HK-2 (cell line): Measurements from ENCODE around the gene TMEM59.
"Not testable (repeated sequence)": the region's sequence is repeated elsewhere in the genome, so short reads cannot be mapped to it uniquely, and the experiment has no call there.

Source experiments
- DNase-seq: peaks from one replicate; pipeline ENCODE4 v3.0.0-alpha.2; 2018; ENCODE audit not compliant: unreplicated experiment

Gene TMEM59

GRCh38 chr1:54012008-54012325, 41.0 kb downstream of the TMEM59 start:
- DNase-seq, result no peak

- no peak for DNase-seq
These were observed 41.5 kb downstream of the TMEM59 start for GRCh38 chr1:54011316-54012007.

GRCh38 chr1:54010415-54011117, 42.4 kb downstream of the TMEM59 start:
- no peak for DNase-seq

GRCh38 chr1:54009406-54009805, 43.6 kb downstream of the TMEM59 start:
- no peak for DNase-seq

- DNase-seq, result no peak
These were observed 44.1 kb downstream of the TMEM59 start for GRCh38 chr1:54008876-54009275.

- DNase-seq, result no peak
These were observed 45.4 kb downstream of the TMEM59 start for GRCh38 chr1:54007613-54008012.

GRCh38 chr1:54006508-54006907, 46.5 kb downstream of the TMEM59 start:
- no peak for DNase-seq

- no peak for DNase-seq
These were observed 48.4 kb downstream of the TMEM59 start for GRCh38 chr1:54004481-54005049.

GRCh38 chr1:54003750-54004480, 49.1 kb downstream of the TMEM59 start:
- not testable (repeated sequence) for DNase-seq

- no peak for DNase-seq
These were observed 49.8 kb downstream of the TMEM59 start for GRCh38 chr1:54003249-54003646.

GRCh38 chr1:54002544-54003248, 50.3 kb downstream of the TMEM59 start:
- no peak for DNase-seq

- no peak for DNase-seq
These were observed 51.4 kb downstream of the TMEM59 start for GRCh38 chr1:54001591-54001990.

GRCh38 chr1:53999920-54000319, 53.1 kb downstream of the TMEM59 start:
- no peak for DNase-seq

- no peak for DNase-seq
These were observed 54.8 kb downstream of the TMEM59 start for GRCh38 chr1:53998223-53998622.

GRCh38 chr1:53995683-53996082, 57.3 kb downstream of the TMEM59 start:
- no peak for DNase-seq

GRCh38 chr1:53994516-53994915, 58.5 kb downstream of the TMEM59 start:
- DNase-seq, result not testable (repeated sequence)

- no peak for DNase-seq
These were observed 60.7 kb downstream of the TMEM59 start for GRCh38 chr1:53992085-53992874.

- no peak for DNase-seq
These were observed 65.1 kb downstream of the TMEM59 start for GRCh38 chr1:53987880-53988279.

GRCh38 chr1:53986458-53986857, 66.5 kb downstream of the TMEM59 start:
- DNase-seq, result no peak

GRCh38 chr1:53984726-53985125, 68.3 kb downstream of the TMEM59 start:
- no peak for DNase-seq

- DNase-seq, result no peak
These were observed 70.3 kb downstream of the TMEM59 start for GRCh38 chr1:53982763-53983104.
